ENCODE data around the gene TFPI2.

The TFPI2 gene

DNA sequence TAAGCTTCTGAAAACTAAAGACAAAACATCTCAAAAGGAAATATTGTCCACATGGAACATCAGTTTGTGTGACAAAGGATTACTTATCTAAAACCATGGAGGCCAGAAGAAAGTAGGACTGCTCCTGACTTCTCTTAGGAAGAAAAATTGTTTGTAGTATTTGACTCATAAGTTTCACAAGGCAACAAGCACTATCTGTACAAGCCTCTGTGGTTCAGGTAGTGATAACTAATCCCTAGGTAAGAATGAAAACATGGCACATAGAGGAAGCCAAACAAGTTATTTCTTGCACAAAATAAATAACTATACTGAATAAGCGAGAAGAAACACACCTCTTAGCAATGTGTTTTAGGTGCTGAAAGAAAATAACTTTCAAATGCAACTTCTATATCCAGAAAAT, 30.3 kb downstream of the TFPI2 start:
- TF ChIP-seq, protein P1, sequence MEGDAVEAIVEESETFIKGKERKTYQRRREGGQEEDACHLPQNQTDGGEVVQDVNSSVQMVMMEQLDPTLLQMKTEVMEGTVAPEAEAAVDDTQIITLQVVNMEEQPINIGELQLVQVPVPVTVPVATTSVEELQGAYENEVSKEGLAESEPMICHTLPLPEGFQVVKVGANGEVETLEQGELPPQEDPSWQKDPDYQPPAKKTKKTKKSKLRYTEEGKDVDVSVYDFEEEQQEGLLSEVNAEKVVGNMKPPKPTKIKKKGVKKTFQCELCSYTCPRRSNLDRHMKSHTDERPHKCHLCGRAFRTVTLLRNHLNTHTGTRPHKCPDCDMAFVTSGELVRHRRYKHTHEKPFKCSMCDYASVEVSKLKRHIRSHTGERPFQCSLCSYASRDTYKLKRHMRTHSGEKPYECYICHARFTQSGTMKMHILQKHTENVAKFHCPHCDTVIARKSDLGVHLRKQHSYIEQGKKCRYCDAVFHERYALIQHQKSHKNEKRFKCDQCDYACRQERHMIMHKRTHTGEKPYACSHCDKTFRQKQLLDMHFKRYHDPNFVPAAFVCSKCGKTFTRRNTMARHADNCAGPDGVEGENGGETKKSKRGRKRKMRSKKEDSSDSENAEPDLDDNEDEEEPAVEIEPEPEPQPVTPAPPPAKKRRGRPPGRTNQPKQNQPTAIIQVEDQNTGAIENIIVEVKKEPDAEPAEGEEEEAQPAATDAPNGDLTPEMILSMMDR (IDR thresholded peaks at IDR 0.05; ENCODE audit: low read depth, low read length, missing control alignments) = no peak
- no peak for DNase-seq (ENCODE audit: low read depth)
- H3K4me3 ChIP-seq (ENCODE audit: low read depth, low read length) = no peak overlapping the region
- in situ Hi-C loops (cut with HindIII; ENCODE audit: low sequenced_read_pairs) = no loop called here

DNA sequence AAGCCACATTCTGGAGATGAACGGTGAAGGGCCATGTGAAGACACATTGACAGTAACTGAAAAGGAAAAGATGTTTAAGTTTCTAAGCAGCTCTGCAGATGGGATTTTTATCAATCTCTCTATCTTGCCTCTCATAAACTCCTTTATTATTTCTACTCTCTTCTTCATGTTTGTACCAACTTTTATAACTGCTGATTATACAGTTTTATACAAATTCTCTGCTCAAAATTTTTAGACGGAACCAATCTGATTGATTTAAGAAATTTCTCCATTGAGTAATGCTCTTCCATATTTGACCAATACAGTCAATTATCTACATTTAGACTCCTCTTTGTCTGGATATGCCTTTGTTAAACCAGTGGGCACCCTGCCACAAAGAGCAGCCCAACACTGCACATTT, 31.7 kb downstream of the TFPI2 start:
- no peak overlapping the region for H3K4me3 ChIP-seq (ENCODE audit: low read depth, low read length)
- in situ Hi-C loops (cut with HindIII; ENCODE audit: low sequenced_read_pairs) = no loop called here
- TF ChIP-seq, protein P1 (IDR thresholded peaks at IDR 0.05; ENCODE audit: low read depth, low read length, missing control alignments) = no peak
- no peak for DNase-seq (ENCODE audit: low read depth)

DNA sequence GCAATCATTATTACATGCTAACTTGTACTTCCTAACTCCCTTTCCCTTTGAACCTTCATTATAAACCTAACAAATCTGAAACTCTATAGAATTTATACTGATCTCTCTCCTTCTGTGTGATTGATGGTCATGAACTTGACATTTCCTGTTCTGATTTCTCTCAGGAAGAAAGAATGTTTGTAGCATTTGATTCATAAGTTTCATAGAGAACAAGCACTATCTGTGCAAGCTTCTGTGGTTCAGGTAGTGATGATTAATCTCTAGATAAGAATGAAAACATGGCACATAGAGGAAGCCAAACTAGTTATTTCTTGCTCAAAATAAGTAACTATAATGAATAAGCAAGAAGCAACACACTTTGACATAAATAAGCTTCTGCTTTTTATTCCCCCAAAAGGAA, 34.2 kb downstream of the TFPI2 start:
- in situ Hi-C loops (cut with HindIII; ENCODE audit: low sequenced_read_pairs) = no loop called here
- TF ChIP-seq, protein P1 (IDR thresholded peaks at IDR 0.05; ENCODE audit: low read depth, low read length, missing control alignments) = no peak
- DNase-seq (ENCODE audit: low read depth) = no peak
- no peak overlapping the region for H3K4me3 ChIP-seq (ENCODE audit: low read depth, low read length)

DNA sequence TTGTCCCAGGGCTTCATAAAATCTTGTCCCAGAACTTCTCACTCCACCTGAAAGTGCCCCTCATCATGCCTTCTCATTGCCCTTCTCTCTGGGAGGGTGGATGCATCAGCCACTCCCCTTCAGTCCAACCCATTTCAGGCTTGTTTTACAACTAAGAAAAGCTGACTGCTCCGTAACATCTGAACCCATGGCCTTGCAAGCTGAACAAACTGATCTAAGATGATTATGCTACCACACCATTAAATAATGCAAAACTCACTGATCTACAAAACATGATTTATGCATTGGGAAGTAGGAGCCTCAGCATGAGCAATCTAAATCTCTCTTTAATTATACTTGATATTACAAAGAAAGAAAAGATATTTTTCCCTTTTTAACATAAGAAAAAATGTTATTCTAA, 34.8 kb downstream of the TFPI2 start:
- no peak for DNase-seq (ENCODE audit: low read depth)
- no peak overlapping the region for H3K4me3 ChIP-seq (ENCODE audit: low read depth, low read length)
- TF ChIP-seq, protein P1 (IDR thresholded peaks at IDR 0.05; ENCODE audit: low read depth, low read length, missing control alignments) = no peak
- in situ Hi-C loops (cut with HindIII; ENCODE audit: low sequenced_read_pairs) = no loop called here

DNA sequence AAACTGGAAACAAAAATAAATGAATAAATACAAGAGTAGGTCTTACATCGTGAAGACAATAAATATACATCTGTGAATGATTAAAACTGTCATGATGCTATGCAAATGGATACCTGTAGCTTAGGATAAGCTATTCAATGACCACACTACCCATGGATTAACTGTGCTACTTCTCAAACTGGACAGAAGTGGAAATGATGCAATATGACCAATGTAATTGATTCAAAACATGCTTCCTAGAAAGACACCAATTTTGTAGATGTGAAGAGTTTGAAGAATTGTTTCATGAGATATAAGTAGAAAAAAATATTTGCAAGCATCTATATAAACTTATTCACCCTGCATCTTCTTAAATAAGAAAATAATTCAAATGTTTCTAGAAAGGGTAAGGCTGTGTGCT, 36.1 kb downstream of the TFPI2 start:
- in situ Hi-C loops (cut with HindIII; ENCODE audit: low sequenced_read_pairs) = no loop called here
- no peak overlapping the region for H3K4me3 ChIP-seq (ENCODE audit: low read depth, low read length)
- TF ChIP-seq, protein P1 (IDR thresholded peaks at IDR 0.05; ENCODE audit: low read depth, low read length, missing control alignments) = no peak
- no peak for DNase-seq (ENCODE audit: low read depth)

DNA sequence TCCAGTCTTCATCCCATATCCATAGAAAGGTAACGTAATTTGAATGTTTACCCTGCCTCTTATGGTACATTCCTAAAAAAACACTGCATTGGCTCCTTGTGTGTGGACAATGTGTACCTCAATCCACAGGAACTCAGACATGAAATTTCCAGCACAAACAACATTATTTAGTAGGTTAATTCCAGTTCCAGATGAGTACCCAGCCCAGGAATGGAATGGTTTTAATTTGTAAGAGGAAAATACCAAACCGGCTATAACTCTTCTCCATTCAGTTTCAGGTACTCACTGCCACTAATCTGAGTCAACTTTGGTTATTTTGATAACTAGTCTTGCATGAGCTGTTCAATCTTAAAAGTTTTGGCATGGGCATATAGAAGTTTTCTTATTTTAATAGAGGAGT, 39.0 kb downstream of the TFPI2 start:
- DNase-seq (ENCODE audit: low read depth) = no peak
- in situ Hi-C loops (cut with HindIII; ENCODE audit: low sequenced_read_pairs) = no loop called here
- TF ChIP-seq, protein P1 (IDR thresholded peaks at IDR 0.05; ENCODE audit: low read depth, low read length, missing control alignments) = no peak
- no peak overlapping the region for H3K4me3 ChIP-seq (ENCODE audit: low read depth, low read length)

DNA sequence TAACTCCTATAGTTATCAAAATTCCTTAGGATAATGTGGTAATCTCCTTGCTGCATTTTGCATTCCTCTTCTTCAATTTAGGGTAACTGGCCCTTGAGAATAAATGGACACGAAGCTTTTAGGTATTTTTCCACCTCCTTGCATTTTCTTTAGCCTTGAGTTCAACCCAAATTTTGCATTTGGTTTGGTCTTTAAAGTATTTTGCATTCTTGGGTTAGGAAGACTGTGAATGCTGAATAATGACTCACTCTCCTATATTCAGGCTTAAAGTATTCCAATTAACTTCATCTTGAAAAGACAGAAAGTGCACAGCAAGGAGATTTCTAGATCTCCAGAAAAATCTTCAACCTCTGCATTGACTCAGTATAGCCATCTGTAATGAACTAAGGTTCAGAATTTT, 47.3 kb downstream of the TFPI2 start:
- in situ Hi-C loops (cut with HindIII; ENCODE audit: low sequenced_read_pairs) = no loop called here
- no peak overlapping the region for H3K4me3 ChIP-seq (ENCODE audit: low read depth, low read length)
- TF ChIP-seq, protein P1 (IDR thresholded peaks at IDR 0.05; ENCODE audit: low read depth, low read length, missing control alignments) = no peak
- no peak for DNase-seq (ENCODE audit: low read depth)
